IPS DF 4.7 (cell line): ENCODE data around the gene SLF2.

Experiments used
- DNase-seq: peaks from one replicate; pipeline ENCODE4 v3.0.0-alpha.2; 2013; ENCODE audit warnings: low spot score; ENCODE audit errors: extremely low read depth

The SLF2 gene

DNA sequence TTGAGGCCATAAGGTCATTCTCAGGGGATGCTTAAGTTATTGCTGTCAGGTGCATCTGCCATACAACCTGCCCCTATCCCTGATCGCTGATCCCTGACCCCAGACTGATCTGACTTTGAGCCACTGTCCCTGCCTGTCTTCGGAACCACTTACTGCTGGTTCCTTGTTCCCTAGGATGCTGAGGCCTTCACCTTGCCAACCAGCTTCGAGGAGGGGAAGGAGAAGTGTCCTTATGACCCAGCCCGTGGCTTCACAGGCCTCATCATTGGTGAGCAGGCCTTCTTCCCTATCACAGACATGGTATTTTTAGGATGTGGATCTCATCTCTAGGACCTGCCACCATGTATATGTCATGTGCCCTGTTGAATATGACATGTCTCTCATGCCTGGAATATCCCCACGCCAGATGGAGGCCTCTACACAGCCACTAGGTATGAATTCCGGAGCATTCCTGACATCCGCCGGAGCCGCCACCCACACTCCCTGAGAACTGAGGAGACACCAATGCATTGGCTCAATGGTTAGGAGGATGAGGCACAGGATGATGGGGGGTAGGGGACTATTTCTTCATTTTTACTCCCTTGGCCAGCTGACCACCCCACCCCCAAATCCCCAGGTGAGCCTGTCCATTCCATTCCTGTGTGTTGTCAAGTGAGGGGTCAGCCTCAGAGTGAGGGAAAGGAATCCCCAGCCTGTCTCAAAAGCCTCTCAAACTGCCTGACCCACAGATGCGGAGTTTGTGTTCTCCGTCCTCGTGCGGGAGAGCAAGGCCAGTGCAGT, 65.5 kb downstream of the SLF2 start:
- DNase-seq: no peak

DNA sequence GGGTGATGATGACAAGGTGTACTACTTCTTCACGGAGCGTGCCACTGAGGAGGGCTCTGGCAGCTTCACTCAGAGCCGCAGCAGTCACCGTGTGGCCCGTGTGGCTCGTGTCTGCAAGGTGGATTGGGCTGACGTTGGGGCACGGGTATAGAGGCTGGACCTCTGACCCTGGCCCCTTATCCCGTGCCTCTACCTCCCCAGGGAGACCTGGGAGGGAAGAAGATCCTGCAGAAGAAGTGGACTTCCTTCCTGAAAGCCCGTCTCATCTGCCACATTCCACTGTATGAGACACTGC, 66.1 kb downstream of the SLF2 start:
- no peak for DNase-seq

DNA sequence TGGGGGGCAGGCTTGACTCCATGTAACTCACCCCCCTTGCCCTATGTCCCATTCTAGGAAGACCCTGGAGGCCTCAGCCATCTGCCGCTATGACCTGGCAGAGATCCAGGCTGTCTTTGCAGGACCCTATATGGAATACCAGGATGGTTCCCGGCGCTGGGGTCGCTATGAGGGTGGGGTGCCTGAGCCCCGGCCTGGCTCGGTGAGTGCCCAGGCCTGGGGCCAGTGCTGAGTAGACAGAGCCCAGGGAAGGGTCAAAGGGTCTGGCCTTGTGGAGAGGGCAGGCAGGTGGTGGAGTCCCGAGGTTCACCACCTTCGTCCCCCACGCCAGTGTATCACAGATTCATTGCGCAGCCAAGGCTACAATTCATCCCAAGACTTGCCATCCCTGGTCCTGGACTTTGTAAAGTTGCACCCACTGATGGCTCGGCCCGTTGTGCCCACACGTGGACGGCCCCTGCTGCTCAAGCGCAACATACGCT, 67.1 kb downstream of the SLF2 start:
- no peak for DNase-seq

DNA sequence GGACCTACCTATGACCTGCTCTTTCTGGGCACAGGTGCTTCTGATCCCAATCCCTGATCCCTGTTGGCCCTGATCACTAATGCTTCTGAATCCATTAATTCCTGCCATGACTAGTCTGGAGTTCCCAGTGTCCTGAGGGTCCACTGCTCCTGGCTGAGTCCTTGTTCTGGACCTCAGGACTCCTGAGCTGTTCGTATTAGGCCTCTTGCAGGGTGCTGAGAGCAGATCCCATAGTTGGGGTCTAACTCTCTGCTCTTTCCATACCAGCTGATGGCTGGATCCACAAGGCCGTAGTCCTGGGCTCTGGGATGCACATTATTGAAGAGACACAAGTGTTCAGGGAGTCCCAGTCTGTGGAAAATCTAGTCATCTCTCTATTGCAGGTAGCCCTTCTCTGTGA, 67.5 kb downstream of the SLF2 start:
- no peak for DNase-seq

DNA sequence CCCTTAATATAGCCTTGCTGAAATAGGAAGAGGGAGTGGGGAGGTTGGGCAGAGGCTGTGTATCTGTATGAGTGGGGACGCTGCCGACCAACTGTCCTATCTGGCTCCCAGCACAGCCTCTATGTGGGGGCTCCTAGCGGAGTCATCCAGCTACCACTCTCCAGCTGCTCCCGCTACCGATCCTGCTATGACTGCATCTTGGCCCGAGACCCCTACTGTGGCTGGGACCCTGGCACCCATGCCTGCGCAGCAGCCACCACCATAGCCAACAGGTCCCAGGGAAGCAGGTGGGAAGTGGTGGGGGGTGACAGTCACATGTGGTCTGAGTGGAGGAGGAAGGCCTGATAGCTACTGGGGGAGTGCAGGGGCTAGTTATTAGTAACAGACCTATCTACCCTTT, 67.9 kb downstream of the SLF2 start:
- DNase-seq: no peak

DNA sequence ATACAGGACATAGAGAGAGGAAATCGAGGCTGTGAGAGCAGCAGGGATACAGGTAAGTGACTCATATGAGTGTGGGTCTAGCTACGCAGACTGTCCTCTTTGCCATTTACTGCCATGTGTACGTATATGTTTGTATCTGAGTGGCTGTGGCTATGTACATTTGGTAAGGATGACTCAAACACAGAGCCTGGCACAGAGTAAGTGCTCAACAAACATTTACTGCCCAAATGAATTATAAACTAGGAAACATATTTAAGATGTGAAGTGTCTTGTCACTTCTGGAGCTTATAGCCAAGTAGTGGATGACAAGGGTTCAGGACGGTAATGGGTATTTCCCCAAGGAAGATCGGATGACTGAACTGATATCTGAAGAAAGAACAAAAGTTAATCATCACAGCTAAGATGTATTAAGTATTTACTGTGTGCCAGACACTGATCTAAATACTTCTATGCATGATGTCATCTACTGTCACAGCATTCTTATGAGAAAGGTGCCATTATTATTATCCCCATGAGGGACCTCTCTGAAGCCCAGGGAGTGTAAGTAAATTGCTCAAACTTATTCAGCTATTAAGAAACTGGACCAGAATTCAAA, 68.5 kb downstream of the SLF2 start:
- no peak for DNase-seq

DNA sequence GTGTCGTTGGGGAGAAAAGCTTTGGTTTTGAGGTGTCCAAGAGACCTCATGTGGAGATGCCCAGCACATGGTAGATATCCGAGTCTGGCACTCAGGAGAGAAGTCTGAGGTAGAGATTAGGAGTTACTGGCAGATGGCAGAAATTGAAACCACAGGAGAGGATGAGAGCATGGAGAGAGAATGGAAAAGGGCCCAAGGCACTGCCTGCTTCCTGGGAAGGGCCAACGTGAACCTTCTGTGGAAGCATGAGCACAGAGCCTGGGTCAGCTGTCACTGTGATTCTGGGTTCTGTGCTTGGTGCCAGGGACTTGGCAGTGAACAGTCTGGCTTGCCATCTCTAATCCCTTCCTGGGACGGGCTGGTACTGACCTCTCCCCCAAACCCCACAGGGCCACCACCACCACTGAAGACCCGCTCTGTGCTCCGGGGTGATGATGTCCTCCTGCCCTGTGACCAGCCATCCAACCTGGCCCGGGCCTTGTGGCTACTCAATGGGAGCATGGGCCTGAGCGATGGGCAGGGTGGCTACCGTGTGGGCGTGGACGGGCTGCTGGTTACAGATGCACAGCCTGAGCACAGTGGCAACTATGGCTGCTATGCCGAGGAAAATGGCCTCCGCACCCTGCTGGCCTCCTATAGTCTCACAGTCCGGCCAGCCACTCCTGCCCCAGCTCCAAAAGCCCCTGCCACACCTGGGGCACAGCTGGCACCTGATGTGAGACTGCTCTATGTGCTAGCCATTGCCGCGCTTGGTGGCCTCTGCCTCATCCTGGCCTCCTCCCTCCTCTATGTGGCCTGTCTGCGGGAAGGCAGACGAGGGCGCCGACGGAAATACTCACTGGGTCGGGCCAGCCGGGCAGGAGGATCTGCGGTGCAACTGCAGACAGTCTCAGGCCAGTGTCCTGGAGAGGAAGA, 70.4 kb downstream of the SLF2 start:
- no peak for DNase-seq

DNA sequence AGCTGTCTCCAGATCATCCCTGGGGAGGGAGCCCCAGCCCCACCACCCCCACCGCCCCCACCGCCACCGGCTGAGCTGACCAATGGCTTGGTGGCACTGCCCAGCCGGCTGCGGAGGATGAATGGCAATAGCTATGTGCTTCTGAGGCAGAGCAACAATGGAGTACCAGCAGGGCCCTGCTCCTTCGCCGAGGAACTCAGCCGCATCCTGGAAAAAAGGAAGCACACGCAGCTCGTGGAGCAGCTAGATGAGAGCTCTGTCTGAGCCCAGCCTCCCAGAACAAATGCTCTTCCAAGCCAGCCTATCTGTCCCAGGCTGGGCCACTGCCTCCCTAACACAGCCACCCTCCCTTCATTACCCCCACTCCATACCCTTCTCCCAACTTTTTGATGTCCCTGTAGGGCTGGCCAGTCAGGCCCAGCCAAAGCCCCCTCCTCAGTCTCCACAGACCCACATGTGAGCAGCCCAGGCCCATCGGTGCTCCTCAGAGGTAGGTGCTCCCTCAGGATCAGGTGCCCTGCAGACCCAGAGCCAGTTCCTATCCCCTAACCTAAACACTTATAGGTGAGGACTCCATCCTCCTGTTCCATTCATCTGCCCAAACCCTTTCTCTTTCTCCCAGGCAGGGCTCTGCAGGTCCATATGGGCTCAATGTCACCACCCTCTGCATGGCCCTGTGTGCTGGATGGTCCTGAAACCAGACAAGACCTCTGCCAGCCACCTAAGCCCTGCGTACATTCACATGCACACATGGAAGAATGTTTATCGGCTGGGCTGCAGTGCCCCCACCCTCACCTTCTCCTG, 71.3 kb downstream of the SLF2 start:
- DNase-seq: no peak

DNA sequence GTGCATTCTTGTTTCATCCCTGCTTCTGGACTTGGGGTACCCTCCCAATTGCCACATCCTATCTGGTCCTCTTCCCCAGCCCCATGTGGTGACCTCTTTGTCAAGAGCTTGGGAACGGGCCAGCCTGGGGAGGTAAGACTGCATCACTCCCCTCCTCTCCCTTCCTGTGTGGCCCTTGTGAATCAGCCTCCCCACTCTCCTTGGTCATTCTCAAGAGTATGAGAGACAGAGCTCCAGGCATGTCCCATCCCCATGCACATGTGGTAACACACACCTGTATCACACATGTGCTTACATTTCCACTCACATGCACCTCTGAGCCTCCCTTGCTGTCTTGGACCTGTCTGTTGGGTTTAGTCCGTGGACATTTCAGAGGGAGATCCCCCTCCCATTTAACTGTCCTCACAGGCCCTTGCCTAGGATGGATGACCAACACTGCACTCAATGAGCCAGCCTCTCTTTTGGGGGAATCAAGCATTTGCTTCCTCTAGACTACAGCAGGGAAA, 72.0 kb downstream of the SLF2 start:
- DNase-seq: no peak

DNA sequence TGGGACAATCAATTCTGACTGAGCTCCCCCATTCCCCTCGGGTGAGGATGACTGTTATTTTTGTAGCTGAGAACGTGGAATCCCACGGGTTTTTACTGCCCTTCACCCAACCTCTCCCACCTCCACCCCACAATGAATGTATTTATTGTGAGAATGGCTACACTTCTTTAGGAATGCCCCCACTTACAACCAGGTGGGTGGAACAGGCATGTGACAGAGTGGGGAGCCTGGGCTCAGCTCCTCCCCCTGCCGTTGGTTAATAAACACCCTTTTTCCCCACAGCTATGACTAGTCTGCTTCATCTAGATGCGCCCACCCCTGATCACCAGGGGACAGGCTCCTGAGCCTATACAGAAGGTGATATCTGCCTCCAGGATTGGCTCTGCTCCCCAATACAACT, 72.6 kb downstream of the SLF2 start:
- DNase-seq: no peak

DNA sequence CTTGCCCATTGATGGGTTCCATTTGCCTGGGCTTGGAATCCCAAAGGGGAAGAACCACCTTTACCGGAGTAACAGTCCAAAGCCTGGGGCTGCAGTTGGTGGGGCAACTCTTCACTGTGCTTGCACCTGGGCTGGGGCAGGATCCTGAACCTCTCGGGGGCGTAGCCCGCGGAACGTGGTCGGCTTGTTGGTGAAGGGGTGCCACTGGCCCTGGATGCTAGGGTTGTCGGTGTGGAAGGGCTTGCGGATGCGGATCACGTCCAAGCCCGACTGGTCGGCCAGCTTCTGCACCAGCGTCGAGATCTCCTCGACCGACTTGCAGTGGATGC, 73.8 kb downstream of the SLF2 start:
- no peak for DNase-seq

DNA sequence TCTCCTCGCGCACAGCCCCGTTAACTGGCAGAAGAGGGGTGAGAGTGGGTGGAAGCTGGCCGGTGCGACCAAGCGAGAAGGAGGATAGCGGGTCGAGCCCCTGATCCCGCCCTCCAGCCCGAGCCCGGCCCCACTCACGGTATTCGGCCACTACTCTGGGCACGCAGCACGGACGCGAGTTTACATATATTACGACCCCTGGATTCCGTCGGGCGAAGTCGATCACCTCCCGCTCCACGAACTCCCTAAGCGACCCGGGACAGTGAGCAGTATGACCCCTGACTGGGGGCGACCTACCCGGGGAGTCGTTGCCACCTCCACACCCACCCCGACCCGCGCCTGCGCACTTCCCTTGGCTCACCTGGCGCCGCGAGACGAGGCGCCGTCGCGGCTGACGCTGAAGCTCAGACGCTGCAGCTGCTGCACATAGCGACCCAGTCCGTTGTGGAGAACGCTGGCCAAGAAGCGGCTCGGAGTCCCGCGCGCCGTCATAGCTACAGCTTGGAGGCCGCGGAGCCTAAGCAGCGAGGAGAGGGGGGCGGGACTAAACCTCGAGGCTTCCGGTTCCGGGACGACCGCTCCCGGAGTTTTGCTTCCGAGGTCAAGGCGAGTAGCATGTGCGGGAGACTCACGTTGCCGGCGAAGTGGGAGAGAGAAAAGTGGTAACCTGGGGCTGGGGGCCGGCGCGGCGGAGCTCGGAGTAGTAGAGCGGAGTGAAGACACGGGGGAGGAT, 74.4 kb downstream of the SLF2 start, which contains the start of the genes MRPL43 and TWNK:
MRPL43 (minus strand) TSS at position 546 of the 733 bp plus-strand sequence; CDS start at position 492, 54 bp downstream.
TWNK (plus strand) TSS at position 592 of the 733 bp plus-strand sequence. CDS start 668 bp downstream, outside the sequence.
- DNase-seq: no peak

DNA sequence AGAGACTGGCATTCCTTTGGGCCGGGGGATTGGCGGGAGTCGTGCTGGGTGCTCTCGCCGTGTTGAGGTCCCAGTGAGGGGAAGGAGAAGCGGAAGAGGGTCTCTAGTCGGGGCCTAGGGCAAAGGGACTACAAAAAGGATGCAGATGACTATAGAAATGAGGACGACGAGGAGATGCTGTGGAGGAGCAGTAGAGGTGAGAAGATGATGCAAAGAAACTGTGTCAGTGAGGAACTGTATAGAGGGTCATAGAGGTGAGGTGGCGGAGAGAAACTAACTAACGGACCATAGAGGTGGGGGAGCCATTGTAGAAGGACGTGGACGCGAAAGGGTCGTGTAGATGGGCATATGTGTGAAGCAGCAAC, 74.9 kb downstream of the SLF2 start:
- no peak for DNase-seq

DNA sequence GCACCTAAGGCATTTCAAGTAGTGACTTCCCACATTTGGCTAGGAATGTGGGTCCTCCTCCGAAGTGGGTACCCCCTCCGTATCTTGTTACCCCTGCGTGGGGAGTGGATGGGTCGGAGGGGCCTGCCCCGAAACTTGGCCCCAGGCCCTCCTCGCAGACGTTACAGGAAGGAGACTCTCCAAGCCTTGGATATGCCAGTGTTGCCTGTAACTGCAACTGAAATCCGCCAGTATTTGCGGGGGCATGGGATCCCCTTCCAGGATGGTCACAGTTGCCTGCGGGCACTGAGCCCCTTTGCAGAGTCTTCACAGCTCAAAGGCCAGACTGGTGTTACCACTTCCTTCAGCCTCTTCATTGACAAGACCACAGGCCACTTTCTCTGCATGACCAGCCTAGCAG, 75.4 kb downstream of the SLF2 start:
- DNase-seq: no peak

DNA sequence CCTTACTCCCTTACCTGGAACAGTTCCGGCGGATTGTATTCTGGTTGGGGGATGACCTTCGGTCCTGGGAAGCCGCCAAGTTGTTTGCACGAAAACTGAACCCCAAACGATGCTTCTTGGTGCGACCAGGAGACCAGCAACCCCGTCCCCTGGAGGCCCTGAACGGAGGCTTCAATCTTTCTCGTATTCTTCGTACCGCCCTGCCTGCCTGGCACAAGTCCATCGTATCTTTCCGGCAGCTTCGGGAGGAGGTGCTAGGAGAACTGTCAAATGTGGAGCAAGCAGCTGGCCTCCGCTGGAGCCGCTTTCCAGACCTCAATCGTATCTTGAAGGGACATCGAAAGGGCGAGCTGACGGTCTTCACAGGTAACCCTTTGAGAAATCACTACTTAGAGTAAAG, 76.3 kb downstream of the SLF2 start:
- no peak for DNase-seq

DNA sequence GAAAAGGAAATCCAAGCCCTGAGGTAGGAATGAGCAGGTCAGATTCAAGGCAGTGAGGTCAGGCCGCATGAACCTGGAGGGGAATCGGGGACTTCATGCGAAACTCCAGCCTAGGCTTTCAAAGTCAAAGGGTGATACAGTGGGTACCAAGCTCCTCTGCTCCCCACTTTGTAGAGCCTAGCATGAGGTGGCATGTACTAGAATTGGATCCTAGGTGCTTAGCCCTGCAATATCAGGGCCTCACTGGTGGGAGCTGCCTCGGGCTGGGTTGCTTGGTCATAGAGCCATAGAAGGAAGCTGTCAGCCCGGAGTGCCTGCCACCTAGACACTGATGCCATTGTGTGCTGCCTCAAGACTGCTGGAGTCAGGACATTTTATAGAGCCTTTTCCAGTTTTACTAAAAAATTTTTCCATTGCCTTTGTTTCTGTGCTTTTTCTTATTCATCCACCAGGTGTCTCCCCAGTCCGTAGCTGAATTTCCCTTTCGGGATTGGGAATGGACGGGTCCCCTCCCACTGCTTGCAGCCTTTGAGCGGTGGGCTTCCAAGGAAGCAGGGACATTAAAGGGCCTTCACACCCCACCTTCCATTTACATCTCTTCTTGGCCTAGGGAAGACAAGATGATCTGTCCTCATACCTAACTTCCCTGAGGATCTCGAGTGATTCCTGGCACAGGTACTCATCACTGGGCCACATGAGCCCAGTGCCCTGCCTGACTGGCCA, 81.4 kb downstream of the SLF2 start:
- no peak for DNase-seq

DNA sequence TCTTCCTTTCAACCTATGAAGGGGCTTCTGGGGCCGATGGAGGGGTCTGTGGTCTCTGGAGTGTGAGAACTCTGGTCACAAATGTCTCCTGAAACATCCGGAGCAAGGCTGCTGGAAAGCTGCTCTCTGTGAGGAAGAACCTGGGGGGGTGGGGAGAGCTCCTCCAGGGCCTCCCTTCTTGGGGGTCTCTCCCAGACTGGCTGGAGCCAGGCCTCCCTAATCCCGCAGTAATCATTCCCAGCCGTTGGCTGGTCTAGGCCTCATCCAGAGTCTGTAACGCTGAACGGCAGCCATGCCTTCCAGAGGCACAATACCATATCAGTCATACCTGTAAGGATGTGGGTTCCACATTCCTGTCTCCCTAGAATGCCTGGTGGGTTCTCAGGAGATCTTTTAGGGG, 82.4 kb downstream of the SLF2 start:
- no peak for DNase-seq

DNA sequence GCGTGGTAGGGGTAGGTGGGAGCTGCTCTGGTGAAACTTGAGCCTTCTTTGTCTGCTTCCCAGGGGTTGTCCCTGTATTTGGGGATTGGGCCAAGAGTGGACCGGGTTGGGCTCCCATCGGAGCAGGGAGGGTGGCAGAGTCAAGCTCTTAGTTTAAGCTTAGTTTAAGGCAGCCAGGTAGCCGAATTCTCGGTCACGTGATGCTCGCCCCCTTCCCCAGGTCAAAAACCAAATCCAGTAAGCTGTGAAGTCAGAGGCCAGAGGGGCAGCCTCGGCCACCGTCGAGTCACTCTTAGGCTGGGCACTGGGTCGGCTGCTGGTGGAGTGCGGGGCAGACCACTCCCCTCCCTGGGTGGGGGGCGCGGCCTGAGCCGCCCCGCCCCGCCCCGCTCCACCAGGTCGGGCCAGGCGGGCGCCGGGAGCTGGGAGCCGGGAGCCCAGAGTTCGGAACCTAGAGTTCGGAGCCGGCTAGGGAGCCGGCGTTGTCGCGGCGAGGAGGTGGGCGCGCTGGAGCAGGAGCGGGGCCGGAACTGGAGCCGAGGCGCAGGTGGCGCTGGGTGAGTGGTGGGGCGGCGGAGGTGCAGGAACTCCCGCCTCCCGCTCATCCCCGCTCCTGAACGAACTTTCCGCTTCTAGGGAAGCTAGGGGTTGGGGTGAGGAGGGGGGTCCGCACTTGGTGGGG, 84.1 kb downstream of the SLF2 start:
- no peak for DNase-seq
